Testis (tissue), 3 donors: Measurements from ENCODE around the gene FSIP2. TPM values are rescaled to one million over a fixed set of nuclear protein-coding genes. Genes with fewer than 3 reads are reported as not detected.

ENCODE experiments used
- DNase-seq: peaks from one replicate; pipeline ENCODE4 v3.0.0-alpha.2; 2019
- H3K27ac ChIP-seq, 2 donors: fragments of 200-600 bp; sonication (generic); one replicate each; pipeline ENCODE4 v1.5.1; 2019
- H3K27me3 ChIP-seq: fragments of 200-600 bp; sonication (generic); one replicate; pipeline ENCODE4 v1.5.1; 2019
- H3K36me3 ChIP-seq: fragments of 200-600 bp; sonication (generic); one replicate; pipeline ENCODE4 v1.5.1; 2017; ENCODE audit warnings: low read depth; ENCODE audit errors: missing control alignments
- H3K4me1 ChIP-seq: fragments of 200-600 bp; sonication (generic); one replicate; pipeline ENCODE4 v1.5.1; 2019
- H3K4me3 ChIP-seq, 2 donors: fragments of 200-600 bp; sonication (generic); one replicate each; pipeline ENCODE4 v1.5.1; 2017 to 2019
- H3K9me3 ChIP-seq: fragments of 200-600 bp; sonication (generic); one replicate; pipeline ENCODE4 v1.5.1; 2017
- CTCF ChIP-seq, 3 experiments: fragments of 450-650 bp in 2 of 3; fragments of 200-600 bp in 1 of 3; sonication (generic) in 1 of 3; IDR thresholded peaks; one replicate each; pipeline ENCODE4 v1.5.1; 2016 to 2019; ENCODE audit warnings: antibody characterized with exemption in 3 of 3, mild to moderate bottlenecking in 2 of 3, moderate library complexity in 1 of 3
- POLR2A ChIP-seq: fragments of 450-650 bp; IDR thresholded peaks from one replicate; pipeline ENCODE4 v1.6.1; 2017; ENCODE audit warnings: antibody characterized with exemption, mild to moderate bottlenecking, moderate library complexity
- WGBS, 2 donors: methylation state at CpG; one replicate each; pipeline ENCODE4 v1.1.5; 2018; 5-methylcytosine and 5-hydroxymethylcytosine counted together
- intact Hi-C: fragments of 100-400 bp; cut with DNase I; formaldehyde crosslinking; loops from one replicate; pipeline ENCODE4 v1.15.1; 2023; ENCODE audit warnings: low total_unique reads
- polyA plus RNA-seq: library from polyadenylated mRNA; stranded (reverse); fragments of 350-450 nt; fragmentation: Illumina TruSeq; extraction: RNeasy Lipid Tissue Mini Kit (QIAGEN cat#74804); gene quantifications from one replicate; pipeline ENCODE4 v1.2.3, GENCODE V29; 2014; ENCODE audit warnings: low read depth, low replicate concordance; ENCODE audit not compliant: insufficient read depth
- total RNA-seq, 2 donors: library from RNA; depleted of rRNA; stranded (reverse); fragments of >200 nt; gene quantifications; one replicate each; pipeline ENCODE4 v1.2.3, GENCODE V29; 2016

Gene FSIP2
- total and polyA plus RNA-seq, 3 donors from 2014 or later: 14.6 to 75.9 (median 31.8) TPM

- intact Hi-C loops: no loop called here
- Histone ChIP-seq H3K36me3 (no peaks in the 10 kb centered on the region), H3K27me3 (no peaks in the 10 kb centered on the region), H3K4me1 (no peaks in the 10 kb centered on the region), H3K27ac (no peak overlapping the region), H3K9me3 (no peaks in the 10 kb centered on the region), H3K4me3 (no peak overlapping the region)
- whole genome bisulfite sequencing, 2 donors: 61 to 73% methylated on average over 2 of the region's 2 CpGs
- TF ChIP-seq CTCF (IDR thresholded peaks at IDR 0.05): no peak
- no peak for TF ChIP-seq POLR2A
- no peak for DNase-seq
These were observed 58.2 kb downstream of the FSIP2 start for GRCh38 chr2:185796758-185797157.

- no peaks in the 10 kb centered on the region for H3K36me3 ChIP-seq
- DNase-seq: no peak
- no peaks in the 10 kb centered on the region for H3K4me1 ChIP-seq
- TF ChIP-seq POLR2A: no peak
- TF ChIP-seq CTCF (IDR thresholded peaks at IDR 0.05): no peak
- no peaks in the 10 kb centered on the region for H3K9me3 ChIP-seq
- H3K27ac ChIP-seq: no peak overlapping the region
- H3K4me3 ChIP-seq: no peak overlapping the region
- H3K27me3 ChIP-seq: no peaks in the 10 kb centered on the region
- intact Hi-C loops: no loop called here
These were observed 64.3 kb downstream of the FSIP2 start for GRCh38 chr2:185802926-185803325.

DNA sequence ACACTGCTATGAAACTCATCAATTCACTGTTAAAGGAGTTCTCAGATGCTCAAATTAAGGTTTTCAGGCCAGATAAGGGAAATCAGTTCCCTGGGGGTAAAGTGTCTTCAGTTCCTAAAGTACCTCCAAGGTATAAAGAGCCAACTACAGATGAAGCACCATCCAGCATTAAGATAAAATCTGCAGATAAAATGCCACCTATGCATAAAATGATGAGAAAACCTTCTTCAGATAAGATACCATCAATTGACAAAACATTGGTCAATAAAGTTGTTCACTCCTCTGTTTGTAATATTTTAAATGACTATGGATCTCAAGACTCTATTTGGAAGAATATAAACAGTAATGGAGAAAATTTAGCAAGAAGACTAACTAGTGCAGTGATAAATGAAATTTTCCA, 68.2 kb downstream of the FSIP2 start:
- Histone ChIP-seq H3K4me1 (no peaks in the 10 kb centered on the region), H3K36me3 (no peaks in the 10 kb centered on the region), H3K27ac (no peak overlapping the region), H3K9me3 (no peaks in the 10 kb centered on the region), H3K27me3 (no peaks in the 10 kb centered on the region), H3K4me3 (no peak overlapping the region)
- TF ChIP-seq POLR2A (no peak), CTCF (IDR thresholded peaks at IDR 0.05) (no peak)
- no peak for DNase-seq
- intact Hi-C loops: no loop called here

GRCh38 chr2:185807351-185807750, 68.7 kb downstream of the FSIP2 start:
- WGBS, 2 donors: 89 to 95% methylated on average over 1 of the region's 1 CpG
- Histone ChIP-seq H3K4me3 (no peak overlapping the region), H3K36me3 (no peaks in the 10 kb centered on the region), H3K4me1 (no peaks in the 10 kb centered on the region), H3K9me3 (no peaks in the 10 kb centered on the region), H3K27me3 (no peaks in the 10 kb centered on the region), H3K27ac (no peak overlapping the region)
- TF ChIP-seq CTCF (IDR thresholded peaks at IDR 0.05) (no peak), POLR2A (no peak)
- no peak for DNase-seq
- intact Hi-C loops: no loop called here

- no peaks in the 10 kb centered on the region for H3K9me3 ChIP-seq
- TF ChIP-seq CTCF (IDR thresholded peaks at IDR 0.05) (no peak), POLR2A (no peak)
- H3K4me1 ChIP-seq: no peaks in the 10 kb centered on the region
- DNase-seq: no peak
- 95% methylated on average over 2 of the region's 2 CpGs for WGBS, 2 donors
- no peak overlapping the region for H3K4me3 ChIP-seq
- H3K36me3 ChIP-seq: no peaks in the 10 kb centered on the region
- no peak overlapping the region for H3K27ac ChIP-seq
- intact Hi-C loops: no loop called here
- H3K27me3 ChIP-seq: no peaks in the 10 kb centered on the region
These were observed 73.0 kb downstream of the FSIP2 start for GRCh38 chr2:185811580-185811979.
